HG02610 (cell line): ENCODE data around the gene NECTIN2.
"Not testable (repeated sequence)": the region's sequence is repeated elsewhere in the genome, so short reads cannot be mapped to it uniquely, and the experiment has no call there.

ENCODE experiments used
- ATAC-seq: cut with Tn5 transposase; IDR thresholded peaks from one replicate; pipeline ENCODE4 v1.9.1; 2021; ENCODE audit warnings: mild to moderate bottlenecking, moderate library complexity; ENCODE audit not compliant: unreplicated experiment

NECTIN2 gene

DNA sequence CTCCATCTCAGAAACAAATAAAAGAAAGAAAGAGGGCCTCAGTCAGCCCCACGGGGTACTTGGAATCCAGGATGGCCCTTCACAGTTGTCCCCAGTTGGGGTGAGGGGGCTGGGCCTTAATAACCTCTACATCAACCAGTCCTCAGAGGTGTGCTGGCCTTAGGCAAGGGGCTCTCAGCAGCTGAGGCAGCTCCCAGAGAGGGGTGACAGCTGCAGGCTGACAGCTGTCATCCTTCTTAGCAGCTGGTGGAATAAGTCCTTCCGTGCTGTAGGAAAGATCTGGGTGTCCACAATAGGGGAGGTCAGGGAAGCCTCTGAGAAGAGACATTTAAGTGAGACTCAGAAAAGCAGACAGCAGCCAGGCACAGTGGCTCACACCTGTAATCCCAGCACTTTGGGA lies 29.8 kb upstream of the NECTIN2 start:
- no peak for ATAC-seq

DNA sequence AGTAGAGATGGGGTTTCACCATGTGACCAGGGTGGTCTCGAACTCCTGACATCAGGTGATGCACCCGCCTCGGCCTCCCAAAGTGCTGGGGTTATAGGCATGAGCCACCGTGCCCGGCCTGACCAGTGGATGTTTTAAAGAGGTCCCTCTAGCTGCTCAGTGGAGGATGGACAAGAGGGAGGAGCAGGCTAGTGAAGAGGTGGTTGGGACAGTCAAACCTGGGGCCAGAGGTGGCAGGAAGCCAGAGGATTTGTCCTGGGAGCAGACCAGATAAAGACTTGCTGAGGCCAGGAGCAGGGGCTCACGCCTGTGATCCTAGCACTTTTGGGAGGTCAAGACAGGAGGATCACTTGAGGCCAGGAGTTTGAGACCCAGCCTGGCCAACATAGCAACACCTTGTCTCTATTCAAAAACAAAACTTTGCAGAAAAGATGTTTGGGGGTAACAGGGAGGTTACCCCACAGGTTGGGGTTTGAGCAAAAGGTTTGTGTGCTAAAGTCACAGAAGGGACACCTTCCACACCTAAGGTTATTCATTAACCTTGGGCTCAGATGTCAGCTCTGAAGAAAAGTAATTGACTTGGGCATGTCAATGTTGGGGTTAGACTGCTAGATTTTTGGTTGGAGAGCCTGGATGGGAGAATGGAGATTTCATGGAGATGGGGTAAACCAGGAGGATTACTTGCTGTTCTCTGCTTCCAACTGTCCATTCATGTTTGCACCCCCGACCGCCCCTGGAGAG lies 28.2 kb upstream of the NECTIN2 start:
- no peak for ATAC-seq

DNA sequence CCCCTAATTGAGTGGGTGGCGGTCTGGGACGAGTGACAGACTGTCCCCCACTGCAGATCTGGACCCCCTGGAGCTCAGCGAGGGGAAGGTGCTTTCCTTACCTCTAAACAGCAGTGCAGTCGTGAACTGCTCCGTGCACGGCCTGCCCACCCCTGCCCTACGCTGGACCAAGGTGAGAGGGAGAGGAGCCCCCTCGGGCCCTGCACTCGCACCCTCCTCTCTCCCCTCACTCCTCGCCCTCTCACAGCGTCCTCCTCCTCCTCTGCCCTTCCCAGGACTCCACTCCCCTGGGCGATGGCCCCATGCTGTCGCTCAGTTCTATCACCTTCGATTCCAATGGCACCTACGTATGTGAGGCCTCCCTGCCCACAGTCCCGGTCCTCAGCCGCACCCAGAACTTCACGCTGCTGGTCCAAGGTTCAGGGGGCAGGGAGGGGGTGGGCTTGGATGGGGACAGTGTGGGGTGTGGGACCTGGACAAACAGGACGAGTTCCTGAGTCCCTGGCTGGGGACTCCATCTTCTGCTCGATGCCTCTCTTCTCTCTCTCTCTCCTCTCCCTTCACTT lies 27.5 kb upstream of the NECTIN2 start:
- ATAC-seq = no peak

DNA sequence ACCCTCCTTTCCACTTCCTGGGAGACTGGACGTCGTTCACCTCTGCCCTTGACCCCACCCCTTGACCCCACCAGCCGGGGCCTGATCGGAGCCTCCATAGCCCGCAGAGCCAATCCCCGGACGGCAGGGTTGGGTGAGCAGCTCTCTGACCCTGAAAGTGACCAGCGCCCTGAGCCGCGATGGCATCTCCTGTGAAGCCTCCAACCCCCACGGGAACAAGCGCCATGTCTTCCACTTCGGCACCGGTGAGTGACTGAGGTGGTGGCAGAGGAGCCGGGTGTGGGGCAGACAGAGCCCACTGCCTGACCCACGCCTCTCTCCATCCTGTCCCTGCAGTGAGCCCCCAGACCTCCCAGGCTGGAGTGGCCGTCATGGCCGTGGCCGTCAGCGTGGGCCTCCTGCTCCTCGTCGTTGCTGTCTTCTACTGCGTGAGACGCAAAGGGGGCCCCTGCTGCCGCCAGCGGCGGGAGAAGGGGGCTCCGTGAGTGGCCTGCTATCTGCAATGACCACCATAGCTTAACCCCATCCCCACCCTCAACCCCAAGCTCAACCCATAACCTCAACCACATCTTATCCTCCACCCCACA lies 26.8 kb upstream of the NECTIN2 start:
- no peak for ATAC-seq

DNA sequence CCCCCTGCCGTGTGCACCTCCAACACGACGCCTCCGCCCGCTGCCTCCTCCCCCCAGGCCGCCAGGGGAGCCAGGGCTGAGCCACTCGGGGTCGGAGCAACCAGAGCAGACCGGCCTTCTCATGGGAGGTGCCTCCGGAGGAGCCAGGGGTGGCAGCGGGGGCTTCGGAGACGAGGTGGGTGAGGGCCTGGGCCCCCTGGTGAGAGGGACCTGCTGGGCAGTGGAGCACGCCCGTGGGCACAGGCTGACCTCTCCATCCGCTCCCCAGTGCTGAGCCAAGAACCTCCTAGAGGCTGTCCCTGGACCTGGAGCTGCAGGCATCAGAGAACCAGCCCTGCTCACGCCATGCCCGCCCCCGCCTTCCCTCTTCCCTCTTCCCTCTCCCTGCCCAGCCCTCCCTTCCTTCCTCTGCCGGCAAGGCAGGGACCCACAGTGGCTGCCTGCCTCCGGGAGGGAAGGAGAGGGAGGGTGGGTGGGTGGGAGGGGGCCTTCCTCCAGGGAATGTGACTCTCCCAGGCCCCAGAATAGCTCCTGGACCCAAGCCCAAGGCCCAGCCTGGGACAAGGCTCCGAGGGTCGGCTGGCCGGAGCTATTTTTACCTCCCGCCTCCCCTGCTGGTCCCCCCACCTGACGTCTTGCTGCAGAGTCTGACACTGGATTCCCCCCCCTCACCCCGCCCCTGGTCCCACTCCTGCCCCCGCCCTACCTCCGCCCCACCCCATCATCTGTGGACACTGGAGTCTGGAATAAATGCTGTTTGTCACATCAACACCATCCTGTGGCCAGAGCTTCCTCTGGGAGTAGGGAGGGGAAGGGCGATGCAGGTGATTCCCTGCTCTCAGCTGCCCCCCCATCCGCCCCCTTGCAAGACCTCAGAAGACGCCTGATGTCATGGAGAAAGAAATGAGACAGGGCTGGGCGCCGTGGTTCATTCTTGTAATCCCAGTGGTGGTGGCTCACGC lies 25.2 kb upstream of the NECTIN2 start:
- ATAC-seq = no peak

DNA sequence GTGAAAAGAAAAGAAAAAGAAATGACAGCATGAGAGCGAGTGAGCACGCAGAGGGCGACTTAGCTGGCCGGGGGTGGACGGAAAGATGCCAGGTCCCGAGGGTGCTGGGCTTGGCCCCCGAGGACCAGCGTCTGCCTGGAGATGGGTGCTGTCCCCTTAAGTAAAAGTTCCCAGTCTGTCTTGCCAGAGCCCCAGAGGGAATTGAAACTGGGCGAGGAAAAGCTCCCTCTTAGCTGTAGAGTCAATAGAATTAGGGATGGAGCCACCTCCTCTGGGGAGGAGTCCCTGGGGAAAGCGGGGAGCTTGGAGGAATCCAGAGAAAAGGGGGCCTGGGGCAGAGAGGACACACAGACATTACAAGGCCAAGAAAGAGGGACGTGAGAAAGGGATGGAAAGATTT lies 23.9 kb upstream of the NECTIN2 start:
- no peak for ATAC-seq

DNA sequence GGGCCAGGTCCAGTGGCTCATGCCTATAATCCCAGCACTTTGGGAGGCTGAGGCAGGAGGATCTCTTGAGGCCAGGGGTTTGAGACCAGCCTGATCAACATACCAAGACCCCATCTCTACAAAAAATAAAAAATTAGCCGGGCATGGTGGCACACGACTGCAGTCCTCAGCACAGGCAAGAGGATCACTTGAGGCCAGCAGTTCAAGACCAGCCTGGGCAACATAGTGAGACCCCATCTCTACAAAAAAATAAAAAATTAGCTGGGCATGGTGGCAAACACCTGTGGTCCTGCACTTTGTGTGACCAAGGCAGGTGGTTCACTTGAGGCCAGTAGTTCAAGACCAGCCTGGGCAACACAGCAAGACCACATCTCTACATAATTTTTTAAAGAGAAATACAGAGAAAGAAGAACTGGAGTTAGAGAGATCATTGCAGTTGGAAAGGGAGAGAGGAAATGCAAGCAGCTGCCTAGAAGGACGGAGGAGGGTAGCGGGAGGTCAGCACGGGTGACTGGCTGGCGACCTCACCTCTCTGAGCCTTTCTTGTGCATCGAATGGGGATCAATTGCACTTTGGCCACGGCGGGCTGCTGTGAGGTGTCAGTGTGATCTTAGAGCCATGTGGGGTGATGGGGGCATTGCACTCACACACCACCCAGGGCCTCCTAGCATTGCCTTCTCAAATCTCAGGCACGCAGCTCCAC lies 23.3 kb upstream of the NECTIN2 start:
- ATAC-seq = no peak

DNA sequence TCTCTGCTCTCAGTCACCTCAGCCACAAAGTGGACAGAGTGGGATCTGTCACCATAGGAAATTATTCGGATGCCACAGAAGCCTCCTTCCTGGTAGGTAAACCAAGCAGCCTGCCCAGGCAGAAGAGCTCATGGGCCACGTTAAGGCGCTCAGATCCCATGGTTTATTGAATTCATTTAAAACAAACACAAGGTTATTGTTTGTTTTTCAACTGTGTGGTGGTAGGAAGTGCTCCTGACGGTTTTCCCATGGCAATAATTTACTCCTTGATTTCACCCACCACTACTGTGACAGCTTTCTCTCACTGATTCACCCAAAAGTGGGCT lies 22.8 kb upstream of the NECTIN2 start:
- no peak for ATAC-seq

DNA sequence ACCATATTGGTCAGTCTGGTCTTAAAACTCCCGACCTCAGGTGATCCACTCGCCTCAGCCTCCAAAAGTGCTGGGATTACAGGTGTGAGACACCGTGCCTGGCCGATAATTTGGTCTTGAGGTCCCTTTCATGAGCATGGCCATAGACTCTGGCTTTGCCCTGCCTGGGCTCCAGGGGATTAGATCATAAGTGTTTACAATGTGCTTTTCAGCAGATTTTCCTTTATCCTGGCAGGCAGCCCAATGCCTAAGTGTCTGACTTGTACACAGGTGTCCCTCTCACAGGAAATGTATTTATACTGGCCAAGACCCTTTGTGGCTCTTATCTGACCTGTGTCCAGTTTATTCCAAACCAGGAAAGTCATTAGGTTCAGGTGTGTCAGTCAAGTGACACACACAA lies 21.3 kb upstream of the NECTIN2 start:
- ATAC-seq = no peak

DNA sequence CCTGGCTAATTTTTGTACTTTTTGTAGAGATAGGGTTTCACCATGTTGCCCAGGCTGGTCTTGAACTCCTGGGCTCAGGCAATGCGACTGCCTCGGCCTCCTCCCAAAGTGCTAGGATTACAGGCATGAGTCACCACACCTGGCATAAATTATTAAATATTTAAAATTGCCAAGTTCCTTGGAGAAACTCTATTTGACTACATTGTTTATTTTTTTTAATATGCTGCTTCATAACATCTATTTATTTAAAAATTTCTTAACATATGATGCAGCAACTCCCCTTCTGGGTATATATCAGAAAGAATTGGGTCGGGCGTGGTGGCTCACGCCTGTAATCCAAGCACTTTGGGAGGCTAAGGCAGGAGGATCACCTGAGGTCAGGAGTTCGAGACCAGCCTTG lies 13.2 kb upstream of the NECTIN2 start:
- ATAC-seq = not testable (repeated sequence)

DNA sequence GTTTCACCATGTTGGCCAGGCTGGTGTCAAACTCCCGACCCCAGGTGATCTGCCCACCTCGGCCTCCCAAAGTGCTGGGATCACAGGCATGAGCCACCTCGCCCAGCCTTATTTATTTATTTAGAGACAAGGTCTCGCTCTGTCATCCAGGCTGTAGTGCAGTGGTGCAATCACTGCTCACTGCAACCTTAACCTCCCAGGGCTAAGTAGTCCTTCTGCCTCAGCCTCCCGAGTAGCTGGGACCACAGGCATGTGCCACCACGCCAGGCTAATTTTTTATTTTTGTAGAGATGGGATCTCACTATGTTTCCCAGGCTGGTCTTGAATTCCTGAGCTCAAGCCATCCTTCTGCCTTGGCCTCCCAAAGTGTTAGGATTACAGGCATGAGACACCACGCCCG lies 11.7 kb upstream of the NECTIN2 start:
- not testable (repeated sequence) for ATAC-seq

DNA sequence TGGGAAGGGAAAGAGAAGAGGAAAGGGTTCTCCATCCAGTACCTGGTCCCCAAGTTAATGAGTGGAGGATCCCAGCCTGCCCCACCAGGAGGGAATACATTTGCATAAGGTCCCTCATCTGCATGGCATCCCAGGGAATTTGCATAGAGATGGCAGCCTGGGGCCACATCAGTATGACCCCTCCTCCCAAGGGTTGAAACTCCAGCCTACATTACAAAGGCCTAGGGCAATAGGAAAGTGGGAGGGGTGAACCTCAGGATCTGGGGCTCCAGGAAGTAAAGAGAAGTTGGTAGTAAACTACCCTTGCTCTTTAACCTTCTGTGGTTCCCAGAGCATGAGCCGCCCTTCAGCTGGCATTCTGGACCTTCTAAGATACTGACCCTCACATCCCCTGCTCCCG lies 6.8 kb upstream of the NECTIN2 start:
- ATAC-seq = no peak

DNA sequence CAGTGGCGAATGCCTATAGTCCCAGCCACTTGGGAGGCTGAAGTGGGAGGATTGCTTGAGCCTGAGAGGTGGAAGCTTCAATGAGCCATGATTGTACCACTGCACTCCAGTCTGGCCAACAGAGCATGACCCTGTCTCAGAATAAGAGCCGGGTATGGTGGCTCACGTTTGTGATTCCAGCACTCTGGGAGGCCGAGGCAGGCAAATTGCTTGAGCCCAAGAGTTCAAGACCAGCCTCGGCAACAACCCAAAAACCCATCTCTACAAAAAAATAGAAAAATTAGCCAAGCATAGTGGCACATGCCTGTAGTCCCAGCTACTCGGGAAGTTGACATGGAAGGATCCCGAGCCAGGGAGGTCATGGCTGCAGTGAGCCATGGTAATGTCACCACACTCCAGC lies 5.3 kb upstream of the NECTIN2 start:
- no peak for ATAC-seq

DNA sequence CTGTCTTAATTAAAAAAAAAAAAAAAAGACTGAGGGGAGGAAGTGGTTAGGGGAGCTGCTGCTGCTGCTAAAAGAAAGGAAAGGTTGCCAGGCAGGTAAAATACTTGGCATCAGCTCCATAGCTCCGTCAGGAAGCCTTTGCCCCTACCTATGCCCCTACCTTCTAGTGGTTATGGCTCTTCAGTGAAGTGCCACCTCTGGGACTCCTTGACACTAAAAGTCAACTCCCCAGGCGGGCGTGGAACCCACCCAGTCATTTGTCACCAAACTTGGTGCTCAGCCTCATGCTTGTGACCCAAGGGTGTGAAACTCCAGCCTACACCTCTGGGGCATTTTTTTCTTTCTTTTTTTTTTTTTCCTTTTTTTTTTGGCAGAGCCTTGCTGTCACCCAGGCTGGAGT lies 4.9 kb upstream of the NECTIN2 start:
- ATAC-seq = no peak

DNA sequence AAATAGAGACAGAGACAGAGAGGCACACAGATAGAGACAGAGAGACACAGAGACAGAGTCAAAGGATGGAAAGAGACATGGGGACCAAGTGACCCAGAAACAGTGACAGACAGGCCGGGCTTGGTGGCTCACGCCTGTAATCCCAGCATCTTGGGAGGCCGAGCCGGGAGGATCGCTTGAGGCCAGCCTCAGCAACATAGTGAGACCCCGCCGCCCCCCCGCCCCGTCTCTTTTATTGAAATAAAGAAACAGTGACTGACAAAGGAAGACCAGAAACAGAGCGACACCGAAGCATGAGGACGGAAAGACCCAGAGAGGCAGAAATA lies 848 bp upstream of the NECTIN2 start:
- ATAC-seq = no peak

DNA sequence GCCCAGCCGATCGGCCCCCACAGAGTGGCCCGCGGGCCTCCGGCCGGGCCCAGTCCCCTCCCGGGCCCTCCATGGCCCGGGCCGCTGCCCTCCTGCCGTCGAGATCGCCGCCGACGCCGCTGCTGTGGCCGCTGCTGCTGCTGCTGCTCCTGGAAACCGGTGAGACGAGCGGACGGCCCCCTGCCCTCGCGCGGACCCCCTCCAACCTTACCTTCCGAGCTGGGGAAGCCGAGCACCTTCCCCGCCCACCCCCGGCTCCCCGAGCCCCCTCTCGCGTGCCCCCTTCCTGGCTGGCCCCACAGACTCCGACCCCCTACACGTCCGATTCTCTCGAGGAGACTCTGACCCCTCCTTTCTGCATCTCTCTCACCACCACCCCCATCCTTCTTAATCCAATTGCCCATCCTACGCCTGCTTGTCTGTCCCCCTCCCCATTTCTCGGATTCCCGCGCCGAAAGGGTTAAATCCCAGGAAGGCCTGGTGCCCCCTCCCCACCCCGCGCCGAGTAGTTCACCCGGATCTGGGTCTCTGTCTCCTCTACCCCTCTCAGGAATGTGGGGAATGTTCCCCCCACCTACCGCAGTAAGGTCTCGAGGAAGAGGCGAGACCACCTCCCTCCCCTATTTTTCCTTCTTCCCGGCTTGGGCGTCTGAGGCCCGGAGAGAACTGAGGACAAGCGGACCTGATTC lies 502 bp downstream of the NECTIN2 start:
- no peak for ATAC-seq

DNA sequence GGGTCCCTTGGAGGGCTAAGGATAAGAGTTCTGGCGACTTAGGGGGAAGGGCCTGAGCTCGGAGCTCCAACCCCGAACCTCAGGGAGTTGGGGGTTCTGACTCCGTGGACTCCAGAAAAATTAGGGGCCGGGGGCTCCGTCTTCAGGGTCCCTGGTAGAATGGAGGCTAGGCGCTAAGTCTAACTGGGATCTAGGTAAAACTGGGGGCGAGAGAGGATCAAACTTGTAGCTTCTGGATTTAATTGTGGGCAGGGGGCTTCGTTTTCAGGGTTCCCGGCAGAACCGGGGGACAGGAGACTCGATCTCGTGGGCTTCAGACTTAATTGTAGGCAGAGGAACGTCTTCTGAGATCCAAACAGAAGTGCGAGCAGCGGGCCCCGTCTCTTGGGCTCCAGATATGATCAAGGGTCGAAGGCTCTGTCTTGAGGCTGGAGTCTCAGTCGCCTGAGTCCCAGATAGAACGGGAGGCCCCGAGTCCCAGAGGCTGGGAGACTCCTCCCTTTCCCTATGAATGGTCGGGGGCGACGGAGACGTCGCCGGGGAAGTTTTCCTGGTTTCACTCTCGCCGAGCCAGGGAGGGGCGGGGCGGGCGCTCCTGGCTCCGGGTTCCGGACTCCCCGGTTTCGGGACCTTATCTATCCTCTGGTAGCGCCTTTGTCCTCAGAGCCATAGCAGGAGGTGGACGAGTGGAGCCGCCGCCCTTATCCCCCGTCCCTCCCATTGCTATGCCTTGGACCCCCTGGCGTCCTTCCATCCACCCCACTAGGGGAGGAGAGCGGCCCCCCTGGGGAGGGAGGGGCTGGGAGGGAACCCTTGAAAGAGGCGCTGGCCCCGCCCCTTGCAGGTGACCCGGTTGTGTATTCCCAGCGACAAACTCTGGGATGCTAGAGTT lies 1.3 kb downstream of the NECTIN2 start:
- ATAC-seq = no peak

DNA sequence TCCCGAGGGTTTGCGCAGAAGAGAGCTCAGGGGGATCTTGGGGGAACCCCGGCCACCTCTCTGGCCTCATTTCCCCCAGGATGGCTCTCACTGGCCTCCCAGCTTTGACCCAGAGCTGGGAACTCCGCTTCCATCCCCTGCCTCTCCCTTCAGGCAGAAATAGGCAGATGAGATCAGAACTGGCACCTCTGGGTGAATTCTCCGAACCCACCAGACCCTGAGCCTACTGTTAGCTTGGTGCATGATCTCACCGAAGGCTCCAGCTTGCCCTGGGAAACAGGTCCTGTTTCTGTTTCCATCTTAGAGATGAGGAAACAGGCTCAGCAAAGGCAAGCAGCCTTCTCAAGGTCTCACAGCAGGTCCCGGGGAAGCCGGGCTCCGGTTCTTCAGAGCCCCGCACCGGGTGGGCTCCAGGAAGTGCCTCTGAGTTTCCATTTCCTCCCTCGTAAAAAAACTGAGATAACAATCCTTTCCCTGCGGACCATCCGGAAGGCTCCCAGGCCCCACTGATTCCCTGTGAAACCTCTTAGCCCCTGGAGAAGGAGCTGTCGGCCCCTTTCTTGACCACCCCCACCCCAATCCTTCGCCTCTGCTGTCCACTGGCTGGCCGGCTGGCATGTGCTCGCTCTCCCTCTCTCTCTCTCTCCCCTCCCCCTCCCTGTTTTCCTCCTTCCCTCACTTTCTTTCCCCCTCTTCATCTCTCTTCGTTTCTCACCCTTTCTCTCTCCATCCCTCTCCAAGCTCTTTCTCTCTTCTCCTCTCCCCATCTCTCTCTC lies 2.1 kb downstream of the NECTIN2 start:
- ATAC-seq = no peak
